CD14-positive monocyte (primary cell): ENCODE data around the gene RPS15. TPM values are rescaled to one million over a fixed set of nuclear protein-coding genes. Genes with fewer than 3 reads are reported as not detected.
A peak's percentile ranks its signal among the peaks of the same experiment; 100 is the strongest.

Source experiments
- DNase-seq, 3 donors: peaks; one replicate each; pipeline ENCODE4 v3.0.0-alpha.2; 2011 to 2022
- H2AFZ ChIP-seq: 2 replicates; pipeline ENCODE4 v1.6.0; 2012; ENCODE audit warnings: mild to moderate bottlenecking, low read depth, low read length, inconsistent platforms; ENCODE audit not compliant: insufficient read depth, poor library complexity, severe bottlenecking
- H3K27ac ChIP-seq, 2 donors: 1 replicate in 1 of 2; 2 replicates in 1 of 2; pipeline ENCODE4 v1.5.1; 2012 to 2013; ENCODE audit warnings: low read length in 2 of 2, control low read depth in 1 of 2, inconsistent platforms in 1 of 2, low read depth in 1 of 2, mild to moderate bottlenecking in 1 of 2
- H3K27me3 ChIP-seq, 2 donors: one replicate each; pipeline versions ENCODE4 v1.6.0 to v1.6.1; 2011 to 2013; ENCODE audit warnings: low read length in 2 of 2; ENCODE audit not compliant: control insufficient read depth in 2 of 2, insufficient read depth in 2 of 2
- H3K36me3 ChIP-seq, 2 donors: replicated peaks in 1 of 2; 1 replicate in 1 of 2; 2 replicates in 1 of 2; pipeline versions ENCODE4 v1.5.1 to v1.6.1; 2012 to 2013; ENCODE audit warnings: low read length in 2 of 2, control low read depth in 1 of 2, inconsistent platforms in 1 of 2, mild to moderate bottlenecking in 1 of 2; ENCODE audit not compliant: insufficient read depth in 2 of 2, control insufficient read depth in 1 of 2
- H3K4me1 ChIP-seq, 2 donors: 1 replicate in 1 of 2; 2 replicates in 1 of 2; pipeline versions ENCODE4 v1.5.1 to v1.6.1; 2012 to 2013; ENCODE audit warnings: low read length in 2 of 2, control low read depth in 1 of 2, inconsistent platforms in 1 of 2, mild to moderate bottlenecking in 1 of 2, moderate library complexity in 1 of 2; ENCODE audit not compliant: insufficient read depth in 2 of 2, control insufficient read depth in 1 of 2
- H3K4me2 ChIP-seq: replicated peaks from 2 replicates; pipeline ENCODE3; 2012; ENCODE audit warnings: low read length, moderate library complexity, mild to moderate bottlenecking; ENCODE audit not compliant: poor library complexity, severe bottlenecking; ENCODE audit errors: extremely low read depth
- H3K4me3 ChIP-seq, 3 experiments: fragments of 200-600 bp in 1 of 3; sonication (generic) in 1 of 3; replicated peaks in 1 of 3; 1 replicate in 2 of 3; 2 replicates in 1 of 3; pipeline ENCODE4 v1.5.1; 2011 to 2013; ENCODE audit warnings: low read length in 3 of 3, mild to moderate bottlenecking in 3 of 3, control low read depth in 2 of 3, low read depth in 2 of 3, inconsistent platforms in 1 of 3, moderate library complexity in 1 of 3
- H3K79me2 ChIP-seq: 2 replicates; pipeline ENCODE4 v1.6.0; 2012; ENCODE audit warnings: mild to moderate bottlenecking, control low read depth, inconsistent platforms, low read length, moderate library complexity; ENCODE audit not compliant: insufficient read depth
- H3K9ac ChIP-seq: 2 replicates; pipeline ENCODE4 v1.6.0; 2017; ENCODE audit warnings: low read length, mild to moderate bottlenecking; ENCODE audit not compliant: insufficient read depth, poor library complexity, severe bottlenecking
- H3K9me3 ChIP-seq, 2 donors: replicated peaks in 1 of 2; 1 replicate in 1 of 2; 2 replicates in 1 of 2; pipeline versions ENCODE4 v1.5.1 to v1.6.1; 2012 to 2013; ENCODE audit warnings: low read length in 2 of 2, control low read depth in 1 of 2; ENCODE audit not compliant: control insufficient read depth in 1 of 2, insufficient read depth in 1 of 2
- H4K20me1 ChIP-seq: 2 replicates; pipeline ENCODE4 v1.6.0; 2012; ENCODE audit warnings: mild to moderate bottlenecking, low read length, control low read depth, moderate library complexity; ENCODE audit not compliant: insufficient read depth
- H3K27ac Mint-ChIP-seq, 7 donors: one replicate each; pipeline ENCODE4 v1.8.0; 2020; ENCODE audit warnings: mild to moderate bottlenecking in 7 of 7, mixed read lengths in 7 of 7, moderate library complexity in 6 of 7, inconsistent platforms in 2 of 7
- H3K27me3 Mint-ChIP-seq, 3 donors: one replicate each; pipeline ENCODE4 v1.8.0; 2021 to 2022; ENCODE audit warnings: low read depth in 3 of 3, mild to moderate bottlenecking in 3 of 3, mixed read lengths in 3 of 3, moderate library complexity in 3 of 3, inconsistent platforms in 1 of 3
- H3K36me3 Mint-ChIP-seq, 2 donors: one replicate each; pipeline ENCODE4 v1.8.0; 2020; ENCODE audit warnings: mixed read lengths in 2 of 2, inconsistent platforms in 1 of 2, mild to moderate bottlenecking in 1 of 2
- H3K4me1 Mint-ChIP-seq: one replicate; pipeline ENCODE4 v1.8.0; 2020; ENCODE audit warnings: mild to moderate bottlenecking, mixed read lengths
- H3K4me3 Mint-ChIP-seq, 2 donors: one replicate each; pipeline ENCODE4 v1.8.0; 2020; ENCODE audit warnings: mild to moderate bottlenecking in 2 of 2, mixed read lengths in 2 of 2, moderate library complexity in 1 of 2
- H3K9me3 Mint-ChIP-seq, 7 donors: one replicate each; pipeline ENCODE4 v1.8.0; 2020 to 2022; ENCODE audit warnings: mixed read lengths in 7 of 7, mild to moderate bottlenecking in 6 of 7, moderate library complexity in 6 of 7, inconsistent platforms in 2 of 7
- WGBS: methylation state at CpG from one replicate; pipeline ENCODE4 v1.1.5; 2013; ENCODE audit warnings: missing lambda C conversion rate; ENCODE audit not compliant: insufficient coverage; 5-methylcytosine and 5-hydroxymethylcytosine counted together
- intact Hi-C, 2 donors: fragments of 100-400 bp; cut with micrococcal nuclease; formaldehyde crosslinking; loops; one replicate each; pipeline versions ENCODE4 v1.15.0 to v1.15.1; 2023
- polyA plus RNA-seq, 3 donors: library from polyadenylated mRNA; depleted of rRNA in 1 of 3; unstranded in 2 of 3; stranded (reverse) in 1 of 3; fragments of 300-500 nt in 2 of 3; fragments of >200 nt in 1 of 3; fragmentation: Illumina TruSeq in 2 of 3; gene quantifications; 1 replicate in 2 of 3; 2 replicates in 1 of 3; pipeline ENCODE4 v1.2.3, GENCODE V29; 2012 to 2021
- TF ChIP-seq, protein P1 (sequence below): fragments of 200-600 bp; IDR thresholded peaks from one replicate; pipeline ENCODE4 v1.8.0; 2022; ENCODE audit warnings: antibody characterized with exemption, mild to moderate bottlenecking

RPS15 gene
- polyA plus RNA-seq, 3 donors, result 1,318 to 3,451 (median 1,526) TPM

DNA sequence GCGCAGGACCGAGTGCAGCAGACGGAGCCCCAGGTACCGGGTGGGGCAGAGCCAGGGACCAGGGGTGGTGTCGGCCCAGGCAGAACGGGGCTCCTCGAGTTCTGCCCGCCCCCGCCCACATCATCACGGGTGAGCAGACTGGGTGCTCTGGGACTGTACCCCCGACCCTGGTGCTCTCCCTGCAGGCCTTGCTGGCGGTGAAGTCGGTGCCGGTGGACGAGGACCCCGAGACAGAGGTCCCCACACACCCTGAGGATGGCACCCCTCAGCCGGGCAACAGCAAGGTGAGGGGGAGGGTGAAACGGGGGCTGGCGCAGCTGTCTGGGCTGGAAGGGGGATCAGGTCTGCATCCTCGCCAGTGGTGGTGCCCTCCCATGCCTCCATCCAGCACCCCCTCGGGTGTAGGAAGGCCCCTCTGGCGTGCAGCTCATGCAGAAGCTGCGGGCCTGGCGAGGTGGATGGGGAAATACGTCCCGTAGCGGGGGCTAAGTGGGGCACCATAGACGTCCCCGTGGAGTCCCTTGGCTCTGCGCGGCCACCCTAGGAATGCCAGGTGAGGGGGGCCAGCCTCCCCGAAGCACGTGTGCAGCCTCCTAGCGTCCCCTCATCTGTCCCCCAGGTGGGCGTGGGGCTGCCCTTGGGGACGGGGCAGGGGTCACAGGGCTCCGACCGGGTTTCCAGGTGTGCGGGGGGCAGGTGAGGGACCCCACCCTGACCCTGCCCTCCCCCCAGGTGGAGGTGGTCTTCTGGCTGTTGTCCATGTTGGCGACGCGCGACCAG lies 18.1 kb downstream of the RPS15 start:
- H4K20me1 ChIP-seq, result peaks cover 18% of the 10 kb centered on the region
- peak overlapping the region in 1 of 2 donors; percentile 87 for H3K4me3 Mint-ChIP-seq
- no peaks in the 10 kb centered on the region for H3K36me3 ChIP-seq
- peaks cover 6 to 22% of the 10 kb centered on the region in 2 donors for H3K9me3 ChIP-seq
- TF ChIP-seq, protein P1, sequence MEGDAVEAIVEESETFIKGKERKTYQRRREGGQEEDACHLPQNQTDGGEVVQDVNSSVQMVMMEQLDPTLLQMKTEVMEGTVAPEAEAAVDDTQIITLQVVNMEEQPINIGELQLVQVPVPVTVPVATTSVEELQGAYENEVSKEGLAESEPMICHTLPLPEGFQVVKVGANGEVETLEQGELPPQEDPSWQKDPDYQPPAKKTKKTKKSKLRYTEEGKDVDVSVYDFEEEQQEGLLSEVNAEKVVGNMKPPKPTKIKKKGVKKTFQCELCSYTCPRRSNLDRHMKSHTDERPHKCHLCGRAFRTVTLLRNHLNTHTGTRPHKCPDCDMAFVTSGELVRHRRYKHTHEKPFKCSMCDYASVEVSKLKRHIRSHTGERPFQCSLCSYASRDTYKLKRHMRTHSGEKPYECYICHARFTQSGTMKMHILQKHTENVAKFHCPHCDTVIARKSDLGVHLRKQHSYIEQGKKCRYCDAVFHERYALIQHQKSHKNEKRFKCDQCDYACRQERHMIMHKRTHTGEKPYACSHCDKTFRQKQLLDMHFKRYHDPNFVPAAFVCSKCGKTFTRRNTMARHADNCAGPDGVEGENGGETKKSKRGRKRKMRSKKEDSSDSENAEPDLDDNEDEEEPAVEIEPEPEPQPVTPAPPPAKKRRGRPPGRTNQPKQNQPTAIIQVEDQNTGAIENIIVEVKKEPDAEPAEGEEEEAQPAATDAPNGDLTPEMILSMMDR, result no peak
- H3K4me2 ChIP-seq, result no peak overlapping the region
- H3K79me2 ChIP-seq, result no peaks in the 10 kb centered on the region
- WGBS, result 20% methylated on average over 29 of the region's 43 CpGs
- peaks cover 18% of the 10 kb centered on the region for H3K4me1 Mint-ChIP-seq
- H2AFZ ChIP-seq, result no peak overlapping the region
- peaks cover 7 to 16% (median 10%) of the 10 kb centered on the region in 7 donors for H3K9me3 Mint-ChIP-seq
- intact Hi-C loops, result no loop called here
- DNase-seq, result no peak
- peaks cover 66 to 85% (median 84%) of the 10 kb centered on the region in 3 donors for H3K27me3 Mint-ChIP-seq
- H3K27me3 ChIP-seq, result peaks cover 24 to 72% of the 10 kb centered on the region in 2 donors
- no peak overlapping the region for H3K9ac ChIP-seq
- H3K27ac Mint-ChIP-seq, result no peak overlapping the region
- no peak overlapping the region for H3K27ac ChIP-seq
- H3K4me1 ChIP-seq, result peaks cover 15 to 20% of the 10 kb centered on the region in 2 donors
- no peak overlapping the region for H3K4me3 ChIP-seq
- H3K36me3 Mint-ChIP-seq, result peaks cover 10 to 18% of the 10 kb centered on the region in 2 donors

DNA sequence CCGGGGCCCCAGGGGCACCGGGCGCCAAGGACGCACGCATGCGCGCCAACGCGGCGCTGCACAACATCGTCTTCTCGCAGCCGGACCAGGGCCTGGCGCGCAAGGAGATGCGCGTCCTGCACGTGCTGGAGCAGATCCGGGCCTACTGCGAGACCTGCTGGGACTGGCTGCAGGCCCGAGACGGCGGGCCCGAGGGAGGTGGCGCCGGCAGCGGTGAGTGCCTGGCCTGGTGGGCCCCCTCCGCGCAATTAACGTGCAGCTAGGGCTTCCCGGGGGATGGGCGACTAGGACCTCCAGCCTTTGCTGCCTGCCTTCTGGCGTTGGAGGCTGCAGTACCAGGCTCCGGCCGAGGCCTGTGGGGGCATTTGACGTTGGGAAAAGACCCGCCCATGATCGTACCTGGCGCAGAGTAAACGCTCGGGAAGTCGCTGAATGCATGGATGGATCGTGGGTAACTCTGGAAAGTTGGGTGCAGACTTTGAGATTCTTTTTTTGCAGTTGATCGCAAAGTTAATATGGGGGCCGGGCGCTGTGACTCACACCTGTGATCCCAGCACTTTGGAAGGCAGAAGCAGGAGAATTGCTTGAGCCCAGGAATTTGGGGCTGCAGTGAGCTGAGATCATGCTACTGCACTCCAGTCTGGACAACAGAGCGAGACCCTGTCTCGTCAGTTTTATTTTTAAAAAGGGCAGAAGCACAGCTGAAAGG lies 19.0 kb downstream of the RPS15 start:
- Histone ChIP-seq H3K4me3 (no peak overlapping the region), H3K79me2 (no peaks in the 10 kb centered on the region), H3K4me2 (no peak overlapping the region), H3K9me3 (peaks cover 6 to 22% of the 10 kb centered on the region in 2 donors), H3K36me3 (no peaks in the 10 kb centered on the region), H2AFZ (no peak overlapping the region), H4K20me1 (peaks cover 18% of the 10 kb centered on the region), H3K27ac (no peak overlapping the region), H3K27me3 (peaks cover 21 to 63% of the 10 kb centered on the region in 2 donors), H3K9ac (no peak overlapping the region), H3K4me1 (peaks cover 15 to 20% of the 10 kb centered on the region in 2 donors)
- H3K36me3 Mint-ChIP-seq, result peaks cover 10 to 19% of the 10 kb centered on the region in 2 donors
- TF ChIP-seq, protein P1, result no peak
- peaks cover 18% of the 10 kb centered on the region for H3K4me1 Mint-ChIP-seq
- intact Hi-C loops, result no loop called here
- 14% methylated on average over 46 of the region's 48 CpGs for WGBS
- H3K4me3 Mint-ChIP-seq, result peak overlapping the region in 1 of 2 donors; percentile 76
- no peak overlapping the region for H3K27ac Mint-ChIP-seq
- H3K27me3 Mint-ChIP-seq, result peaks cover 58 to 81% (median 76%) of the 10 kb centered on the region in 3 donors
- peaks cover 7 to 16% (median 10%) of the 10 kb centered on the region in 7 donors for H3K9me3 Mint-ChIP-seq
- DNase-seq, result no peak
